ELR (cell line): ENCODE results near the gene DLG2.

Experiments used
- DNase-seq: peaks from one replicate; pipeline ENCODE4 v3.0.0-alpha.2; 2015; ENCODE audit warnings: low read depth

The DLG2 gene

GRCh38 chr11:84212468-84213390 is 1414.4 kb downstream of the DLG2 start:
- no peak for DNase-seq

GRCh38 chr11:84211896-84212295 is 1415.2 kb downstream of the DLG2 start:
- no peak for DNase-seq

DNA sequence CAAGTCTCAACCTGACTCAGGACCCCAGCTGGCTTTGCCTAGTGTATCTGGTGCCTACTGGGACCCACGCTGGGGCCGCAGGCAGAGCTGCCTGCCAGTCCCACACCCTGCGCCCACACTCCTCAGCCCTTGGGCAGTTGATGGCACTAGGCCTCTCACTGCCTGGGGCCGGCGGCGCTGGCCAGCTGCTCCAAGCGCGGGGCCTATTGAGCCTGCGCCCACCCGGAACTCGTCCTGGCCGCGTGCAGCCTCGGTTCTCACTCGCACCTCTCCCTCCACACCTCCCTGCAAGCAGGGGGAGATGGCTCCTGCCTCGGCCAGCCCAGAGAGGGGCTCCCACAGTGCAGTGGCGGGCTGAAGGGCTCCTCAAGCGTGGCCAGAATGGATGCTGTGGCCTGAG is 1432.4 kb downstream of the DLG2 start:
- DNase-seq: no peak

- DNase-seq: no peak
These were observed 1433.4 kb downstream of the DLG2 start for GRCh38 chr11:84193706-84194105.

DNA sequence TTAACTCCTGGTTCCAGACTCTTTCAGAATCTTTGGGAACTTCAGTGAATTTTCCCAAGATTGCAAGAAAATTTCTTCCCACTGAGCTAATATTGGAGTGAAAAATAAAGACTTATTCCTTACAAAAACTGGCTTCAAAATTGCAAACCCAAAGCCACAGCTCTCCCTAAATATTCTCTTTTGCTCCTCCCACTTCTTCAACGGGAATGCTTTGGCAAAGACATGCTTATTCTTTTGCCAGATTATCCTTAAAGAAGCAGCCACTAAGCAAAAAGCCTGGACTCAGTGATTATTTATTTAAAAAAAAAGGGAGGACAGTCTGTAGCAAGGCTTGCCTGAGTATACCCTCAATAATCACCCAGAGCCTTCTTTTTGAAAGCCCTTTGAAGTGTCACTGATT is 1438.6 kb downstream of the DLG2 start:
- DNase-seq: no peak

- DNase-seq: no peak
These were observed 1454.1 kb downstream of the DLG2 start for GRCh38 chr11:84173078-84173477.

- no peak for DNase-seq
These were observed 1462.0 kb downstream of the DLG2 start for GRCh38 chr11:84165139-84165538.

DNA sequence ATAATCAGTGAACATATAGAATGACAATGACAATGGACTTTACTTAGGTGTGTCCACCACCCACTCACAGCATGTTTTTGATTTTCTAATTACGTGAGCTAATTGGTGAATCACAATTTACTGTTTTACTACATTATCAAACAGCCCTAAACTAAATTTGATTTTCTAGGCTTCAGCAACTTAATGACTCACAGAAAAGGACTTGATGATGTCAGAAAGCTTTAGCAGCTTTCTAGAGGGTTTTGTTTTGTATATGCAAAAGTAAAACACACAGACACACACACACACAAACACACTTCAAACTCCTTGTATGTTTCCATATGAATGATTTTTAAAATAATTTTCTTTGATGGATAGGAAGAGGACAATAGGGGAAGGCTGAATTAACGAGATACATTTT is 1462.4 kb downstream of the DLG2 start:
- DNase-seq: no peak

- no peak for DNase-seq
These were observed 1464.0 kb downstream of the DLG2 start for GRCh38 chr11:84163116-84163515.

DNA sequence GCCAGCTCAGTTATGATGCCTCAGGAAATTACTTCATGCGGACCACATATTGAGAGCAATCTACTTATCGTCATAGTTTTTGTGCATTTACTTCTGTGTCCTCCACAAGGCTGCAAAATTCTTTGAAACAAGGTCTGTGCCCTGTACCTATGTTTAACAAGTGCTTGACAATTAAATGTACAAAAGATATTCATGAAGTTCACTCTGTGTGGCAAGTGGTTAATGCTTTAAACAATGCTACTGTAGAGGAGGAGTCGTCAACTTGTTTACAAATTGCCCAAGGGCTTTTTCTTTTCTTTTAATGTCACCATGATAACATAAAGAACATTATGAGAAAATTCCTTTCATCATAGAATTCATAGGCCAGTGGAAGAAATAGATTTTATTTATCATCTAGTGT is 1469.5 kb downstream of the DLG2 start:
- DNase-seq: no peak

DNA sequence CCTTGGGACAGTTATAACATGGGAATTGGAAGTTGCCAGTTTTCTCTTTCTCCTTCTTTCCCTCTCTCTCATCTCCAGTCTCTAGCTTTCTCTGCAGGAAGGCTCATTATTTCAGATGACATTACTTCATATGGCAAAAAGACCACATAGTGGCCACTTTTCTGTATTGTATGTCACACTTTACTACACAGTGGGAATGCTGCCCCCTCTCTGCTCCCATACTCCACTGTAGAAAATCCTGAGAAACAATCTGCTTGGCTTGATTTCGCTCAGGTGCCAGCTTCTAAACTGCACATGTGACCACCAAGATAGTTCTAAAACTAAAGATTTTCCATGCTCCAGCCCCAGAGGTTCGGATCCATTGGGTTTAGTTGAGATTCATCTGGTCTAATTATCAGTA is 1480.3 kb downstream of the DLG2 start:
- DNase-seq: no peak

GRCh38 chr11:84145616-84146185 is 1481.4 kb downstream of the DLG2 start:
- DNase-seq: no peak

- DNase-seq: no peak
These were observed 1482.6 kb downstream of the DLG2 start for GRCh38 chr11:84144531-84144930.

DNA sequence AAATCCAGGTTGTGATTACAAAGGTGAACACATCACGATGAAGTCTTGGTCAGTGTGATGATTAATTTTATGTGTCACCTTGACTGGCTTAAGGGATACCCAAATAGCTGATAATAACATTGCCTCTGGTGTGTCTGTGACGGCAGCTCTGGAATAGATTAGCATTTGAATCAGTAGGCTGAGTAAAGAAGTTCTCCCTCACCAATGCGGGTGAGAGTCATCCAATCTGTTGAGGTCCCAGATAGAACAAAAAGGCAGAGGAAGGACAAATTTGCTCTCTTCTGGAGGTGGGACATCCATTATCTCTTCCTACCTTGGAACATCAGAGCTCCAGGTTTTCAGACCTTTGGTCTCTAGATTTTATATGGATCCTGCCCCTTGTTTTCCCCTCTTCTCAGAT is 1484.7 kb downstream of the DLG2 start:
- DNase-seq: no peak

DNA sequence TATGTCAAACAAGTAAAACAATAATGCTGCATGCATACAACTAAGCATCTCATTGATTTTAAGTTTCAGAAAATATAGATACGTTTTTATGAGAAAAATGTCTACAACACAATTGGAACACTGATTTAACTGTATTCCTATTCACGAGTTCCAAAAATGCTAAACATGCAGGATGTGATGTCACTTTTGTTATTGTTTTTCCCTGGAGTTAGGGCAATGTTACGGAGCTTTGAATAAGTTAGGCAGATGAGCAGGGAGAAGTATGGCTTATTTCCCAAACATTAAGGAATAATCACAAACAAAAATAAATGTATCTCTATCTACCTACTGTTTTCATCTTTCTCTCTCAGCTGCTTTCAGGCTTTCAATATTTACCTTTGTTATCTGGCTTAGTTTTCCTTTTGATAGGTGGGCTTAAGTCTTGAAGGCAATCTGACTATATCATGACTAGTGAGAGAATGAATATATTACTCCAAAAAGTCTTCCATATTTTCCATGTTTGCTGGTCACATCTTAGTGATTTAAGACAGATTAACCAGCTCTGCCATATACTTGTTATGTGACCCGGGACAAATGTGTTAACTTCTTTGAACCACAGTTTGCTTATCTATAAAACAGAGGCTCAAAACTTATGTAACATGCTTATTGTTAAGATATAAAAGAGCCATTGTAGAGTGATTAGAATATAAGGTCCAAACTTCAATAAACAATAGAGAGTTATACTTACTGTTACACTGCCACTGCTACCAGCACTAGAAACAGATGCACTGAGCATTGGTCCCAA is 1486.6 kb downstream of the DLG2 start:
- no peak for DNase-seq

- no peak for DNase-seq
These were observed 1489.2 kb downstream of the DLG2 start for GRCh38 chr11:84137960-84138359.

DNA sequence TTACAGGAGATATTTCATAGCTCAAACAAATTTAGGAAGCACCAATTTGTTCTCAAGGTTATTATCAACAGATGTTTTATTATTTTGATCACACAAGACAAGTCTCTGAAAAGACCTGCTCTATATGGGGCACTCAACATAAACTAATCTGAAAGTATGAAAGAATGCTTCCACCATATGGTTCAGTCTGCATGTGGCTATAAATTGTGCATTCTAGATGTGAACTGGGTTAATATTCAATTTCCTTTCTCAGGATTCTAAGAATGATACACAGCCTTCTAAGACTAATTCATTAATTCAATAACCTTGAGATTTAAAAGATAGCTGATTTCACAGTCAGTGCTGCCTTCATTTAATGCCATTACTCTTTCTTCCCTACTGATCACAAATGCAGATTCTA is 1489.6 kb downstream of the DLG2 start:
- DNase-seq: no peak

DNA sequence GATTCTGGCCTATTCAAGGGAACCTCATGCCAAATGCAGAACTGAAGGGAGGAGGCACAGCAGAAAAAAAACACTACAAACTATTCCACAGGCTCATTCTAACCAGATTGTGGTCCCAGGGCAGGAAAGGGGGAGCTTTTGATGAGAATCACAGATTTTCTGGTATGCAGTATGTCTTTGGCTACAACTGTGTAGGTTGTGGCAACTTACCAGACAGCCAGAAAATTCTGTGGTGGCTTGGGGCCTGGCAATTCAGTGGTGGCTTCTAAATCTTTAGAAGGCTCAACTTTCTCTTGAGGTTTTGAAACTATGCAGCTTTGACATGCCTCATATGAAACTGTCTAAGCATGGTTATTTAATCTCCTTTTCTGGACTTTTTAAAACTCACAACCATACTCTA is 1490.2 kb downstream of the DLG2 start:
- no peak for DNase-seq

DNA sequence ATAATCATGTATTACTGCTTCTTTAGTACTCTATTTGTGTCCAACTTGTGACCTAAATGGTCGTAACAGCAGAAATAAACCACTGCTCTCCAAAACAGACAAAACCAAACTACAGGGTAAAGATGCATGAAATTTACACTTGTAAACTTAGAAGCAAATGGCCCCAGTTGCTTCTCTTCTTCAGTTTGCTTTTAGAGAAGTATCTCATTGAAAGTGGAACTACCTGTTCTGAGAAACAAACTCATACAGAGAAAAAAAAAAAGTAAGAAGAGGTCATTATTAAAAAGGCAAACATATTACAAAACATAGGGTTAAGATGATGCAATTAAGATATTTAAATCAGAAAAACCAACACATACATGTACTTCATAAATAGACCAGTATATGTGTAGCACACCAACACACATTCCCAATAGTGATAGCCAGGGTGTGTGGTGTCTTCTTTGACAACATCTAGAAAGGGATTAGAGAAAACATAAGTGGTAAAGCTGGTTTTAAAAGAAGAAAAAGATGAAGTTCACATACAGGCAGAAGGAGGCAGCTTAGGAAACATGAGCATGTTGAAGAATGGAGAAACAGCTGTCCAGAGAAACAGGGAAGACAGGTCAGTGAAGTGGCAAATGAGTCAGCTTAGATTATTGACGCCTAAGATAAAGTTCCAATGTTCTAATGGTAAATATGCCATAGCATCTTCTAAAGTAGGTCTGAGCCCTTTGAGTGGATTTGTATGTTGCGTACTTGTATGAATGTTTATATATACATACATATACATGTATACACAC is 1496.3 kb downstream of the DLG2 start:
- DNase-seq: no peak

GRCh38 chr11:84129961-84130576 is 1497.1 kb downstream of the DLG2 start:
- no peak for DNase-seq

GRCh38 chr11:84128840-84129239 is 1498.3 kb downstream of the DLG2 start:
- DNase-seq: no peak

DNA sequence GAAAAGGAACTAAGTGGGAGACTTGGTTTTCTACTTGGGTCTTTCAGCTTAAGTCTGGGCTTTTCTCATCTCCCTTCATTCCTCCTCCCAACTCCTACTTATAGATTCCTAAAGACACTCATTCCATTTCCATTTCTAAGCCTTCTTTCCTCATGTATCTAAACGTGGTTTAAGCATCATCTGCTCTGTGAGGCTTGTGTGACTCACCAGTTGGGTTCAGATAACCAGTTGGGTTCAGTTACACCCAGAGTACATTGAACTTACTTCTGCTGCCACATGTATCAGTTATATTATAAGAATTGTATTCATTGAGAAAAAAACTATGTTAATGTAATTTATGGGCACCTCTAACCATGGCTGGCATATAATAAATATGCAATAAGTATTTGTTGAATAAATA is 1509.8 kb downstream of the DLG2 start:
- DNase-seq: no peak
